HCT116 (cell line): Measurements from ENCODE around the gene ACOT11. TPM values are rescaled to one million over a fixed set of nuclear protein-coding genes. Genes with fewer than 3 reads are reported as not detected.

Source experiments
- ATAC-seq: fragments of 200-7000 bp; cut with Tn5 transposase; 2 replicates; pipeline ENCODE4 v1.9.1; 2020; ENCODE audit warnings: mild to moderate bottlenecking, moderate library complexity
- BruUV-seq: library from RNA; stranded (reverse); fragments of 400-500 nt; replicated peaks from 2 replicates; lab custom pipeline; 2021; lab: Mats Ljungman, UMichigan
- CTCF ChIA-PET: fragments of 300-600 bp; sonication (Branson Sonifier 250); formaldehyde crosslinking; loops from one replicate; lab custom pipeline; 2021; ENCODE audit warnings: antibody characterized with exemption; lab: Charles Lee
- POLR2A ChIA-PET: fragments of 300-600, 350-600 bp; sonication (Branson Sonifier 250); formaldehyde crosslinking; loops from one replicate; lab custom pipeline; 2021; ENCODE audit warnings: antibody characterized with exemption; lab: Charles Lee
- RAD21 ChIA-PET, 2 experiments: fragments of 300-600 bp; sonication (Branson Sonifier 250); formaldehyde crosslinking; loops; one replicate each; lab custom pipeline; 2023; ENCODE audit warnings: low total read pairs in 2 of 2; ENCODE audit not compliant: uncharacterized antibody in 2 of 2, unreplicated experiment in 2 of 2, low non-redundant PET in 1 of 2; lab: Charles Lee
- DNase-seq: peaks from one replicate; pipeline ENCODE4 v3.0.0-alpha.2; 2010; ENCODE audit warnings: low read depth, low spot score
- H2AFZ ChIP-seq: fragments of 200-600 bp; shearing (Covaris generic), sonication (generic); 2 replicates; pipeline ENCODE4 v1.6.1; 2017; ENCODE audit warnings: low read depth, mixed run types, mixed read lengths, antibody characterized with exemption, low read length; ENCODE audit not compliant: poor library complexity, severe bottlenecking
- H3K27ac ChIP-seq: 2 replicates; pipeline ENCODE4 v1.5.1; 2012; ENCODE audit warnings: low read depth, low read length
- H3K27me3 ChIP-seq: fragments of 200-600 bp; sonication (generic); 2 replicates; pipeline ENCODE4 v1.6.1; 2016; ENCODE audit warnings: mixed run types, low read length, mixed read lengths; ENCODE audit not compliant: insufficient read depth
- H3K36me3 ChIP-seq, 2 experiments: fragments of 200-500 bp in 1 of 2; fragments of 200-600 bp in 1 of 2; sonication (Bioruptor generic) in 1 of 2; sonication (generic) in 1 of 2; 2 replicates each; pipeline versions ENCODE4 v1.5.1 to v1.6.1; 2014 to 2016; ENCODE audit warnings: low read length in 2 of 2, inconsistent platforms in 1 of 2, mixed read lengths in 1 of 2, mixed run types in 1 of 2; ENCODE audit not compliant: insufficient read depth in 2 of 2, control insufficient read depth in 1 of 2
- H3K4me1 ChIP-seq, 2 experiments: fragments of 200-600 bp in 1 of 2; sonication (generic) in 1 of 2; 2 replicates each; pipeline versions ENCODE4 v1.5.1 to v1.6.1; 2012 to 2017; ENCODE audit warnings: low read length in 2 of 2, inconsistent platforms in 1 of 2, mild to moderate bottlenecking in 1 of 2, mixed read lengths in 1 of 2, mixed run types in 1 of 2, moderate library complexity in 1 of 2; ENCODE audit not compliant: insufficient read depth in 2 of 2, control insufficient read depth in 1 of 2
- H3K4me2 ChIP-seq: fragments of 200-600 bp; sonication (generic); 2 replicates; pipeline ENCODE4 v1.6.1; 2017; ENCODE audit warnings: mixed run types, low read length, mixed read lengths
- H3K4me3 ChIP-seq, 2 experiments: fragments of 200-600 bp in 1 of 2; sonication (generic) in 1 of 2; replicated peaks in 1 of 2; 2 replicates each; pipeline ENCODE4 v1.5.1; 2011 to 2016; ENCODE audit warnings: low read length in 2 of 2, control low read depth in 1 of 2, low read depth in 1 of 2, mild to moderate bottlenecking in 1 of 2, mixed read lengths in 1 of 2, mixed run types in 1 of 2
- H3K79me2 ChIP-seq: fragments of 200-600 bp; sonication (generic); 2 replicates; pipeline ENCODE4 v1.6.1; 2017; ENCODE audit warnings: mild to moderate bottlenecking, mixed run types, low read length, moderate library complexity, mixed read lengths; ENCODE audit not compliant: insufficient read depth
- H3K9ac ChIP-seq: fragments of 200-600 bp; sonication (generic); 2 replicates; pipeline ENCODE4 v1.6.1; 2016; ENCODE audit warnings: low read length, mixed read lengths
- H3K9me2 ChIP-seq: fragments of 200-600 bp; sonication (generic), shearing (Covaris generic); 2 replicates; pipeline ENCODE4 v1.6.1; 2017; ENCODE audit warnings: mixed run types, mild to moderate bottlenecking, moderate library complexity; ENCODE audit not compliant: insufficient read depth
- H3K9me3 ChIP-seq, 2 experiments: fragments of 200-500 bp in 1 of 2; fragments of 200-600 bp in 1 of 2; sonication (Bioruptor generic) in 1 of 2; sonication (generic) in 1 of 2; 2 replicates each; pipeline ENCODE4 v1.6.1; 2014 to 2017; ENCODE audit warnings: low read length in 2 of 2, mixed read lengths in 2 of 2, inconsistent platforms in 1 of 2, low read depth in 1 of 2, mild to moderate bottlenecking in 1 of 2, mixed run types in 1 of 2, moderate library complexity in 1 of 2; ENCODE audit not compliant: control insufficient read depth in 1 of 2, insufficient read depth in 1 of 2
- H4K20me1 ChIP-seq: fragments of 200-600 bp; sonication (generic), shearing (Covaris generic); 2 replicates; pipeline ENCODE4 v1.6.1; 2017; ENCODE audit warnings: mixed run types, mild to moderate bottlenecking, moderate library complexity; ENCODE audit not compliant: insufficient read depth
- CBX3 ChIP-seq: IDR thresholded peaks from 2 replicates; pipeline ENCODE4 v1.6.1; 2012; ENCODE audit warnings: low read depth
- CEBPB ChIP-seq: IDR thresholded peaks from 2 replicates; pipeline ENCODE4 v1.6.1; 2012; ENCODE audit warnings: low read depth
- EGR1 ChIP-seq: IDR thresholded peaks from 2 replicates; pipeline ENCODE4 v1.6.1; 2012; ENCODE audit warnings: low read depth
- ELF1 ChIP-seq: IDR thresholded peaks from 2 replicates; pipeline ENCODE4 v1.6.1; 2012; ENCODE audit warnings: low read depth, borderline replicate concordance
- EZH2 ChIP-seq: fragments of 200-600 bp; sonication (generic); IDR thresholded peaks from 2 replicates; pipeline ENCODE4 v1.6.1; 2017; ENCODE audit warnings: antibody characterized with exemption, mixed run types
- EZH2phosphoT487 ChIP-seq: fragments of 200-600 bp; IDR thresholded peaks from 2 replicates; pipeline ENCODE4 v1.6.1; 2018; ENCODE audit warnings: antibody characterized with exemption, borderline replicate concordance
- FOSL1 ChIP-seq: IDR thresholded peaks from 2 replicates; pipeline ENCODE4 v1.6.1; 2012; ENCODE audit warnings: low read depth
- JUND ChIP-seq: IDR thresholded peaks from 2 replicates; pipeline ENCODE4 v1.6.1; 2012
- POLR2A ChIP-seq: IDR thresholded peaks from 2 replicates; pipeline ENCODE4 v1.7.0; 2011; ENCODE audit warnings: borderline replicate concordance; ENCODE audit not compliant: insufficient read depth, insufficient read length; ENCODE audit errors: extremely low read depth
- RAD21 ChIP-seq: IDR thresholded peaks from 2 replicates; pipeline ENCODE4 v1.6.1; 2012; ENCODE audit warnings: low read depth, mild to moderate bottlenecking
- SIN3A ChIP-seq: IDR thresholded peaks from 2 replicates; pipeline ENCODE4 v1.6.1; 2012; ENCODE audit warnings: low read depth
- YY1 ChIP-seq: IDR thresholded peaks from 2 replicates; pipeline ENCODE4 v1.6.1; 2011; ENCODE audit warnings: low read length, low read depth, moderate library complexity, mild to moderate bottlenecking; ENCODE audit not compliant: insufficient replicate concordance; ENCODE audit errors: extremely low read depth
- ZFX ChIP-seq: fragments of 450-650 bp; IDR thresholded peaks from 2 replicates; pipeline ENCODE4 v1.6.1; 2017
- ZNF274 ChIP-seq: fragments of 200-500 bp; sonication (Bioruptor generic); IDR thresholded peaks from 2 replicates; pipeline ENCODE4 v1.6.1; 2014; ENCODE audit warnings: mild to moderate bottlenecking, low read depth, low read length, inconsistent platforms
- intact Hi-C: fragments of 100-400 bp; cut with micrococcal nuclease; formaldehyde crosslinking; loops from 2 replicates; pipeline ENCODE4 v1.10.0; 2022
- total RNA-seq: library from RNA; stranded (reverse); gene quantifications from one replicate; pipeline ENCODE4 v1.2.1, GENCODE V29; 2021; ENCODE audit not compliant: unreplicated experiment
- TF ChIP-seq, protein P1 (sequence below): IDR thresholded peaks from 2 replicates; pipeline ENCODE4 v1.6.1; 2012; ENCODE audit warnings: low read depth

Gene ACOT11
- total RNA-seq, 1 experiment from 2014 or later = 31.1 TPM

DNA sequence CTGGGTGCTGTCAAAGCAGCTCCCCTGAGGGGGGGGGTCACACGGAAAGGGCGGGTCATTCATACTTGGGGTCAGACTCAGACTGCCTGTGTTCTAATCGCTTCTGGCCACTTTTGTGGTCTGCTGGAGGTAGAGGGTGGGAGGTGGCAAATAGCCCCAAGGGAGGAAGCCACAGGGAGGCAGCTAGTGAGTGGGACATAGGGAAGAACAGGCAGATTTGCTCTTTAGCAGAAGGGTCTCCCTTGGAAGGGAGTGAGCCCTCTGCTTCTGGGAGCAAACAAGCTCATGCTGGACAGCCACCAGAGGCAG is 24.5 kb downstream of the ACOT11 start:
- ChIA-PET CTCF (no interaction called here), POLR2A (no interaction called here), RAD21 (no interaction called here)
- DNase-seq (no peak), ATAC-seq (no peak)
- Histone ChIP-seq H3K27ac (no peak overlapping the region), H3K9me3 (no peaks in the 10 kb centered on the region), H3K9me2 (no peaks in the 10 kb centered on the region), H3K4me3 (no peak overlapping the region), H3K4me2 (no peak overlapping the region), H3K9ac (no peak overlapping the region), H2AFZ (no peak overlapping the region), H3K27me3 (no peaks in the 10 kb centered on the region), H3K79me2 (no peaks in the 10 kb centered on the region), H3K4me1 (peaks cover 66 to 82% of the 10 kb centered on the region in 2 experiments), H3K36me3 (no peaks in the 10 kb centered on the region), H4K20me1 (no peaks in the 10 kb centered on the region)
- intact Hi-C loops = no loop called here
- no TSS peak for BruUV-seq
- TF ChIP-seq FOSL1 (no peak), ZFX (no peak), YY1 (no peak), EZH2phosphoT487 (no peak), JUND (no peak), RAD21 (no peak), ELF1 (no peak), SIN3A (no peak), CBX3 (no peak)

DNA sequence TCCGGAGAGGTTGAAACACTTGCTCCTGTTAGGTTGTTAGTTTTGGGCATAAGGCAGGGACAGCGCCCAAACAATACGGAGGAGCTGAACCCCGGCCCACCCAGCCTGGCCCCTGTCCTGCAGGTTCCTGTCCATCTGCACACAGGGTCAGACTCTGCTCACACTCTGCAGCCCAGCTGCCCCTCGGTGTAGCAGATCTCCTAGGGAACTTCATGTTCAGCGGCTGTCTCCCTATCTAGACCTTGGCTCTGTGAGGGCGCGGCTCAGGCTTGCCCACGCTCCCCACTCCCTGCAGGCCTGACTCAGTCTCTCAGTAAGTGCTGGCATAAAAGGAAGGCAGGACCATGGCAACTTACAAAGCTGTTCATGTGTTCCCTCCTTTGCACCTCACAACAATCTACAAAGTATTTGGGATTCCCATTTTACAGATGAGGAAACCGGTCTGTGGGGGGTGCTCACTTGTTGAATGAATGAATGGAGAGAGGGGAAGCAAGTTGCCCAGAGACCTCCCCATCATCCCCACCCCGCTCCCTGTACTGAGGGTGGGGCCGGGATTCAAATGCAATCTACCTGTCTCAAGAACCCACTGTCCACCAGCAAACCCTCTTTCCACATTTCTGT is 26.2 kb downstream of the ACOT11 start:
- CTCF ChIA-PET = no interaction called here
- H3K36me3 ChIP-seq = no peaks in the 10 kb centered on the region
- ATAC-seq = no peak

More for the DNA sequence above, 26.2 kb downstream of the ACOT11 start:
- BruUV-seq = no TSS peak
- no peak overlapping the region for H3K27ac ChIP-seq
- no peaks in the 10 kb centered on the region for H4K20me1 ChIP-seq
- H3K9ac ChIP-seq = no peak overlapping the region
- intact Hi-C loops = no loop called here
- H2AFZ ChIP-seq = no peak overlapping the region
- ChIA-PET POLR2A (interaction anchor here (1.3 kb wide), 1 partner anchor 10 kb away, joined by 4 read pairs; no protein-coding TSS in a partner anchor), RAD21 (interaction anchor here in 1 of 2 experiments (0.7 kb wide), 1 partner anchor 64 kb away, joined by 3 read pairs; no protein-coding TSS in a partner anchor)
- peaks cover 55 to 65% of the 10 kb centered on the region in 2 experiments for H3K4me1 ChIP-seq
- no peak overlapping the region for H3K4me2 ChIP-seq
- no peaks in the 10 kb centered on the region for H3K9me2 ChIP-seq
- no peaks in the 10 kb centered on the region for H3K79me2 ChIP-seq
- no peaks in the 10 kb centered on the region for H3K9me3 ChIP-seq
- no peak for DNase-seq
- TF ChIP-seq ZNF274 (no peak), EGR1 (no peak), EZH2phosphoT487 (no peak), ZFX (no peak), SIN3A (no peak), POLR2A (no peak), EZH2 (no peak), YY1 (no peak), CEBPB (no peak)
- TF ChIP-seq, protein P1, sequence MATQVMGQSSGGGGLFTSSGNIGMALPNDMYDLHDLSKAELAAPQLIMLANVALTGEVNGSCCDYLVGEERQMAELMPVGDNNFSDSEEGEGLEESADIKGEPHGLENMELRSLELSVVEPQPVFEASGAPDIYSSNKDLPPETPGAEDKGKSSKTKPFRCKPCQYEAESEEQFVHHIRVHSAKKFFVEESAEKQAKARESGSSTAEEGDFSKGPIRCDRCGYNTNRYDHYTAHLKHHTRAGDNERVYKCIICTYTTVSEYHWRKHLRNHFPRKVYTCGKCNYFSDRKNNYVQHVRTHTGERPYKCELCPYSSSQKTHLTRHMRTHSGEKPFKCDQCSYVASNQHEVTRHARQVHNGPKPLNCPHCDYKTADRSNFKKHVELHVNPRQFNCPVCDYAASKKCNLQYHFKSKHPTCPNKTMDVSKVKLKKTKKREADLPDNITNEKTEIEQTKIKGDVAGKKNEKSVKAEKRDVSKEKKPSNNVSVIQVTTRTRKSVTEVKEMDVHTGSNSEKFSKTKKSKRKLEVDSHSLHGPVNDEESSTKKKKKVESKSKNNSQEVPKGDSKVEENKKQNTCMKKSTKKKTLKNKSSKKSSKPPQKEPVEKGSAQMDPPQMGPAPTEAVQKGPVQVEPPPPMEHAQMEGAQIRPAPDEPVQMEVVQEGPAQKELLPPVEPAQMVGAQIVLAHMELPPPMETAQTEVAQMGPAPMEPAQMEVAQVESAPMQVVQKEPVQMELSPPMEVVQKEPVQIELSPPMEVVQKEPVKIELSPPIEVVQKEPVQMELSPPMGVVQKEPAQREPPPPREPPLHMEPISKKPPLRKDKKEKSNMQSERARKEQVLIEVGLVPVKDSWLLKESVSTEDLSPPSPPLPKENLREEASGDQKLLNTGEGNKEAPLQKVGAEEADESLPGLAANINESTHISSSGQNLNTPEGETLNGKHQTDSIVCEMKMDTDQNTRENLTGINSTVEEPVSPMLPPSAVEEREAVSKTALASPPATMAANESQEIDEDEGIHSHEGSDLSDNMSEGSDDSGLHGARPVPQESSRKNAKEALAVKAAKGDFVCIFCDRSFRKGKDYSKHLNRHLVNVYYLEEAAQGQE = no peak
- no peaks in the 10 kb centered on the region for H3K27me3 ChIP-seq
- no peak overlapping the region for H3K4me3 ChIP-seq
